Nucleus accumbens (tissue), 56 donors: ENCODE results near the gene ZSCAN23.
"Not testable (repeated sequence)": the region's sequence is repeated elsewhere in the genome, so short reads cannot be mapped to it uniquely, and the experiment has no call there.

ENCODE experiments used
- DNase-seq, 56 donors: peaks; one replicate each; lab custom pipeline; 2025; lab: John Stamatoyannopoulos, UW

Gene ZSCAN23

GRCh38 chr6:28443112-28443773 lies at the start of gene ZSCAN23:
TSS of gene ZSCAN23 (minus strand) at chr6:28443491. CDS start at chr6:28436266, 7,225 bp downstream.
- peak in 52 of 56 donors; percentile 2 to 88 (median 53) for DNase-seq

DNA sequence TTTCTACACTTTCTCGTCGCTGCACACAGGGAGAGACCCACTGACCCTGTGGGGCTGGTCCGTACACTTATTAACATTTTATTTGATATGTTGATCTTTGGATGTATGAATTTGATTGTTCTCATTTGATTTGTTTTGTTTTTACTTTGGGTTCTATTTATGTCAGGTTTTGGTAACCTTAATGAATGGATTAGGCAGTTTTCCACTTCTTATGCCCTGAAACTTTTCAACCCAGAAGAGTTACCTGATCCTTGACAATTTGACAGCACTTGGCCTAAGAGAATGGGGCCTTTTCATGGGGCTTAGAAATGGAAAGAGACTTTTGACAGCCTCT lies 48.7 kb upstream of the ZSCAN23 start:
- no peak for DNase-seq

DNA sequence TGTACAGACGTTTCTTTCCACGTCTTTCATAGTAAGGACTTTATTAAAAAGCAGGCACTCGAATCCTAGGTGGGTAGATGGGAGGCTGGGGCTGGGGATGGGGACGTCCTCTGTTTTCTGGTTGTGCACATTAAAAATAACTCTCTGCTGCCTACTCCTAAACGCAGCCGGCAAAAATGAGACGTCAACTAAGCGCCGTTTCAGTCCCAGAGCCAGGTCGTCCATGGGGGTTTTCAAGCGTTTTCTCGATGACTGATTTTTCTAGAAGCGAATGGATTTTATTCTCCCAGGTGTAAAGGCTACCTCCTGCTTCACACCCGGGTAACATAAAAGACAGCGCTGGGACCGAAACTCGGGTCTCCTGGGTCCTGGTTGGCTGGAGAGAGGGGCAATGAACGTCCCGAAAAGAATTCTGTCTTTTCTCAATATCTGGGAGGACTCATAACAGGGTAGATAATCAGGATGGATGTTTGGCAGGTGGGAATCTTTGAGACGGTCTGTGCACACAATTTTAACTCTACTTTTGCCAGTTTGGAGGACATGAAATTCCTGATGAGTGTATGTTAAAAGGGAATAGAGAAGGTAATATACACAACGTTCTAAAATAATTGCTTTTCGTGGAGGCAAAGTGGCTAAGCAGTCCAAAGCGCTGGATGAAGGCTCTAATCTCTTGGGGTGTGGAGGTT lies 47.1 kb upstream of the ZSCAN23 start:
- DNase-seq, result peak in 3 of 56 donors; percentile 14 to 17 (median 15)

- DNase-seq, result peak in 24 of 56 donors; percentile 2 to 36 (median 10)
Measured at GRCh38 chr6:28489366-28490204, 46.3 kb upstream of the ZSCAN23 start.

GRCh38 chr6:28488916-28489365 lies 45.6 kb upstream of the ZSCAN23 start:
- DNase-seq, result peak in 18 of 56 donors; percentile 0 to 58 (median 6)

GRCh38 chr6:28486988-28487742 lies 43.9 kb upstream of the ZSCAN23 start:
- DNase-seq, result no peak

DNA sequence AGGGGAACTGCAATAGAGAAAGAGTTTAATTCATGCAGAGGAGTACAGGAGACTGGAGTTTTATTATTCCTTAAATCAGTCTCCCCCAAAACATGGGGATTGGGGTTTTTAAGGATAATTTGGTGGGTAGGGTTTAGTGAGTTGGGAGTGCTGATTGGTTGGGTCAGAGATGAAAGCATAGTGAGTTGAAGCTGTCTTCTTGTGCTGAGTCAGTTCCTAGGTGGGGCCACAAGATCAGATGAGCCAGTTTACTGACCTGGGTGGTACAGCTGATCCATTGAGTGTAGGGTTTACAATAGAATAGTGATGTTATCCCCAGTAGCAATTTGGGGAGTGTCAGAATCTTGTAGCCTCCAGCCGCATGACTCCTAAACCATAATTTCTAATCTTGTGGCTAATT lies 43.2 kb upstream of the ZSCAN23 start:
- no peak for DNase-seq

DNA sequence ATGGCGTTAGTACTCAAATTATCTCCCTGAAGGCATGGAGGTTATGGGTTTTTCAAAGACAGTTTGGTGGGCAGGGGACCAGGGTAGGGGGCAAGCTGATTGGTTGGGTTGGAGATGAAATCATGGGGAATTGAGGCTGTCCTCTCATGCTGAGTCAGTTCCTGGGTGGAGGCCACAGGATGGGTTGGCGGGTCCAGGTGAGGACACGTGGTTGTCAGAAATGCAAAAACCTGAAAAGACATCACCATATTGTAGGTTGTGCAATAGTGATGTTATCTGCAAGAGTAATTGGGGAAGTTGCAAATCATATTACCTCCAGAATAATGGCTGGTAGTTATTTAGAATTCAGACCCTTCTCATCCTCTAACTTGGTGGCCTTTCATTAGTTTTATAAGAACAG lies 42.2 kb upstream of the ZSCAN23 start:
- DNase-seq, result no peak

GRCh38 chr6:28480253-28480932 lies 37.1 kb upstream of the ZSCAN23 start:
- DNase-seq, result no peak

- no peak for DNase-seq
Measured at GRCh38 chr6:28478518-28478917, 35.2 kb upstream of the ZSCAN23 start.

GRCh38 chr6:28474441-28475219 lies 31.3 kb upstream of the ZSCAN23 start:
- peak in 11 of 56 donors; percentile 3 to 42 (median 9) for DNase-seq

- DNase-seq, result not testable (repeated sequence)
Measured at GRCh38 chr6:28469153-28469745, 26.0 kb upstream of the ZSCAN23 start.

DNA sequence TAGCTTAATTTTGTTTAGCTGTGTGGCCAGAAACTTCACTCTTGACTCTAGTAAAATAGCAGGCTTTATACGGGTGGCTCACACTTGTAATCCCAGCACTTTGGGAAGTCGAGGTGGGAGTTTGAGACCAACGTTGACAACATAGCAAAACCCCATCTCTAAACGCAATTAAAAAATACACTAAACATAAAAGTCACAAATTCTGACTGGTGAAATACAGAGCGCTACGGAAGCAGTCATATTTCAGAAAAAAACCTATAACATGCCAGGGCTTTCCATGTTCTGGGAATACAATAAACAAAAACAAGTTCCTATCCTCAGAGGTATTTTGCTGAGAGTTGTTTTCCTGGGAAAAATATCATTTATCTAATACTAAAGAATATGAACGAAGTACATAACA lies 24.8 kb upstream of the ZSCAN23 start:
- no peak for DNase-seq

- peak in 19 of 56 donors; percentile 0 to 63 (median 20) for DNase-seq
Measured at GRCh38 chr6:28462401-28462800, 19.1 kb upstream of the ZSCAN23 start.

DNA sequence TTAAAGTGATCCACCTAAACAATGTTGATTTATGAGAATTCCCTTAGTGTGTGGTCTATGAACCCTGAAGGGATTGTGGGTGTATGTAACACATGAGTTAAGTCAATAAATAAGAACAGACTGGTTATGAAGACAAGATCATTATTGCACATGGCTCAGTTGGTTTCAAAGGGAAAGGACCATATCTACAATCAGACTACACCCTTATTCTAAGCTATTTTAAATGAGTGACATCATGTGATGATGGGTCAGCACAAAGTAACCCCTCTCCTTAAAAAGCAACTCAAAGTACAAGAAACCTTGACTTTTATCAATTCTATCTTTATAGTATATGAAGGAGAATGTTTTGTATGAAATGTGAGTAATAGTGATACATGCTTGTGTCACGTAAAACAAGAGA lies 15.3 kb upstream of the ZSCAN23 start:
- DNase-seq, result no peak

GRCh38 chr6:28449056-28449455 lies 5.8 kb upstream of the ZSCAN23 start:
- no peak for DNase-seq

DNA sequence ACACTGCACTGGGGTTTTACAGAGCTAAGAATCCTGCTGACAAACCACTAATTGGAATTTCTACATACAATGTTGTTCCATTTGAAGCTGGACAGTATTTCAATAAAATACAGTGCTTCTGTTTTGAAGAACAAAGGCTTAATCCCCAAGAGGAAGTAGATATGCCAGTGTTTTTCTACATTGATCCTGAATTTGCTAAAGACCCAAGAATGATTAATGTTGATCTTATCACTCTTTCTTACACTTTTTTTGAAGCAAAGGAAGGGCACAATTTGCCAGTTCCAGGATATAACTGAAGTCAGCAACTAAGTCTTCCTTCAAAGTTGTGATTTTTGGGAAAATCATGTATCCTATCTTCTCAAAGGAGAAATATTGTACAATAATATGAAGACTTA lies 4.2 kb upstream of the ZSCAN23 start:
- DNase-seq, result not testable (repeated sequence)

DNA sequence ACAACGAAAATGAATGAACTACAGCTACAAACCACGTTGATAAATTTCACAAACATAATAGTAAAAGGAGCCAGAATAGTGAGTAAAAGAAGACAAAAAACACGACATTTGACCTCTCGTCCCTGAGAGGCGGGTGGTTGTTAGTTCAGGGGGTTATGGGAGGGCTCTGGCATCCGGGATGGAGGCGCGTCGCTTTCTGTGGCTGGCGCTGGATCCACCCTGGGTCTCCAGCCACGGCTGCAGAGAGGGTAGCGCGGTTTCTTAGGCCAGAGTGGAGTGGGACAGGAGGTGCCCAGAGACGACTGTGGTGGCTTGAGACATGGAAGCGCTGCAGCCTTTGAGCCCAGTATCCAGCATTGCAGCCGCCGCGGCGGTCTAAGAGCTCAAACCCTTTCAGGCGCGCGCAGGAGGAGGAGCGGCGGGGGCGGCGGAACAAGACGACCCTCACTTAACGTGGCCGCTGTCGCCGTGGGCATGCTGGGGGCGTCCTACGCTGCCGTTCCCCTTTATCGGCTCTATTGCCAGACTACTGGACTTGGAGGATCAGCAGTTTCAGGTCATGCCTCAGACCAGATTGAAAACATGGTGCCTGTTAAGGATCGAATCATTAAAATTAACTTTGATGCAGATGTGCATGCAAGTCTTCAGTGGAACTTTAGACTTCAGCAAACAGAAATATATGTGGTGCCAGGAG lies 3.7 kb upstream of the ZSCAN23 start:
- DNase-seq, result peak in 2 of 56 donors; percentile 1 to 11
